Mucosa of descending colon (tissue), 3 donors: ENCODE measurements around the gene AGO1. TPM values are rescaled to one million over a fixed set of nuclear protein-coding genes. Genes with fewer than 3 reads are reported as not detected.
"Not testable (repeated sequence)": the region's sequence is repeated elsewhere in the genome, so short reads cannot be mapped to it uniquely, and the experiment has no call there.

Experiments used
- ATAC-seq: fragments of 200-7000 bp; cut with Tn5 transposase; one replicate; pipeline ENCODE4 v1.9.1; 2020; ENCODE audit warnings: mild to moderate bottlenecking, moderate library complexity
- DNase-seq, 3 donors: peaks; one replicate each; pipeline ENCODE4 v3.0.0-alpha.2; 2020
- H3K36me3 ChIP-seq: fragments of 200-600 bp; one replicate; pipeline ENCODE4 v1.8.0; 2021; ENCODE audit warnings: low read depth, mild to moderate bottlenecking
- H3K4me1 ChIP-seq: fragments of 200-600 bp; one replicate; pipeline ENCODE4 v1.8.0; 2021; ENCODE audit warnings: low read depth, mild to moderate bottlenecking
- H3K4me3 ChIP-seq: fragments of 200-600 bp; one replicate; pipeline ENCODE4 v1.8.0; 2021; ENCODE audit warnings: mild to moderate bottlenecking
- H3K9me3 ChIP-seq: fragments of 200-600 bp; one replicate; pipeline ENCODE4 v1.8.0; 2021; ENCODE audit warnings: mild to moderate bottlenecking
- intact Hi-C, 2 donors: fragments of 100-400 bp; cut with DNase I in 1 of 2; cut with micrococcal nuclease in 1 of 2; formaldehyde crosslinking; loops; one replicate each; pipeline versions ENCODE4 v1.11.0 to v1.11.1; 2022; cut with DNase I, micrococcal nuclease
- total RNA-seq, 3 donors: library from RNA; stranded (reverse); fragmentation: NEBNext Ultra II Directional in 2 of 3; extraction: Animal tissue kit (Norgen Biotek cat#: 25700) in 2 of 3; gene quantifications; one replicate each; pipeline versions ENCODE4 v1.2.1 to v1.2.4, GENCODE V29; 2021 to 2023
- TF ChIP-seq, protein P1 (sequence below): fragments of 200-600 bp; IDR thresholded peaks from one replicate; pipeline ENCODE4 v1.8.0; 2022; ENCODE audit warnings: antibody characterized with exemption, mild to moderate bottlenecking
- donor health status: DM: no; HTN: no; CAD: no; lungs with moderate emphysema.
- donor health status: DM: no; HTN: no; CAD: no.
- donor health status: DM: no; HTN: yes; CAD: no.

AGO1 gene
- total RNA-seq, 3 donors from 2014 or later = 28.6 to 32.0 (median 29.4) TPM

DNA sequence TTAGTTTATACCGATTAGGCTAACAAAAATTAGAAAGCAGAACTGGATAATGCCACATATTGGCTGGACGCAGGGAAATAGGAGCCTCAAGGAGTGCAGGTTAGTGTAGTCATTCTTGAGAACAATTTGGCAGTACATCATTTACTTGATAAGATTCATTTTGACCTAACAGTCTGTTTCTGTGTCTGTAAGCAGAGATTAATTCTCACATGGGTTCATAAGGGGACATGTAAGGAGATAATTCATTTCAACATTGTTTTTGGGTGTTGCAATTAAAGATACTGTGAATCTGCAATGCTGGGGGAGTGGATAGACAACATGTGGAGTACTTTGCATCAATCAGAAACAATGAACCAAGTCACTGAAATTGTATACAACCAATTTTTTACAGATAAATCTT is 79.9 kb downstream of the AGO1 start:
- no peaks in the 10 kb centered on the region for H3K9me3 ChIP-seq
- H3K36me3 ChIP-seq = no peaks in the 10 kb centered on the region
- peaks cover 5% of the 10 kb centered on the region for H3K4me1 ChIP-seq
- H3K4me3 ChIP-seq = no peak overlapping the region
- no peak for ATAC-seq
- DNase-seq = no peak
- TF ChIP-seq, protein P1, sequence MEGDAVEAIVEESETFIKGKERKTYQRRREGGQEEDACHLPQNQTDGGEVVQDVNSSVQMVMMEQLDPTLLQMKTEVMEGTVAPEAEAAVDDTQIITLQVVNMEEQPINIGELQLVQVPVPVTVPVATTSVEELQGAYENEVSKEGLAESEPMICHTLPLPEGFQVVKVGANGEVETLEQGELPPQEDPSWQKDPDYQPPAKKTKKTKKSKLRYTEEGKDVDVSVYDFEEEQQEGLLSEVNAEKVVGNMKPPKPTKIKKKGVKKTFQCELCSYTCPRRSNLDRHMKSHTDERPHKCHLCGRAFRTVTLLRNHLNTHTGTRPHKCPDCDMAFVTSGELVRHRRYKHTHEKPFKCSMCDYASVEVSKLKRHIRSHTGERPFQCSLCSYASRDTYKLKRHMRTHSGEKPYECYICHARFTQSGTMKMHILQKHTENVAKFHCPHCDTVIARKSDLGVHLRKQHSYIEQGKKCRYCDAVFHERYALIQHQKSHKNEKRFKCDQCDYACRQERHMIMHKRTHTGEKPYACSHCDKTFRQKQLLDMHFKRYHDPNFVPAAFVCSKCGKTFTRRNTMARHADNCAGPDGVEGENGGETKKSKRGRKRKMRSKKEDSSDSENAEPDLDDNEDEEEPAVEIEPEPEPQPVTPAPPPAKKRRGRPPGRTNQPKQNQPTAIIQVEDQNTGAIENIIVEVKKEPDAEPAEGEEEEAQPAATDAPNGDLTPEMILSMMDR = no peak
- intact Hi-C loops = no loop called here

DNA sequence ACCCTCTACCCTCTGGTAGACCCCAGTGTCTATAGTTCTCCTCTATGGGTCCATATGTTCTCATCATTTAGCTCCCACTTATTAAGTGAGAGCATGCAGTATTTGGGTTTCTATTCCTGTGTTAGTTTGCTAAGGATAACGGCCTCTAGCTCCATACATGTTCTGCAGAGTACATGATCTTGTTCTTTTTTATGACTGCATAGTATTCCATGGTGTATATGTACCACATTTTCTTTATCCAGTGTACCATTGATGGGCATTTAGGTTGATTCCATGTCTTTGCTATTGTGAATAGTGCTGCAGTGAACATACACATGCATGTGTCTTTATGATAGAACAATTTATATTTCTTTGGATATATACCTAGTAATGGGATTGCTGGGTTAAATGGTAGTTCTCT is 81.3 kb downstream of the AGO1 start:
- H3K9me3 ChIP-seq, H3K4me1 ChIP-seq, ATAC-seq, H3K36me3 ChIP-seq, DNase-seq, intact Hi-C loops, H3K4me3 ChIP-seq: not testable (repeated sequence)

DNA sequence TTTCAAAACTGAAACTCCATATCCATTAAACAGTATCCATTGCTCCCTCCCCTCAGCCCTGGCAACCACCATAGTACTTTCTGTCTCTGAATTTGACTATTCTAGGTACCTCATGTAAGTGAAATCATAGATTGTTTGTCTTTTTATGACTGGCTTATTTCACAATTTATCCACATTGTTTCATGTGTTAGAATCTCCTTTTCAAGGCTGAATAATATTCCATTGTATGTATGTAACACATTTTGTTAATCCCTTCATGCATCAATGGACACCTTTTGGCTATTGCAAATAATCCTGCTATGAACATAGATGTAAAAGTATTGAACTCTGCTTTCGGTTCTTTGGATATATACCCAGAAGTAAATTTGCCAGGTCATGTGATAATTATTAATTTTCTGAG is 85.4 kb downstream of the AGO1 start:
- no peak for DNase-seq
- no peaks in the 10 kb centered on the region for H3K4me1 ChIP-seq
- TF ChIP-seq, protein P1 = no peak
- intact Hi-C loops = no loop called here
- no peaks in the 10 kb centered on the region for H3K36me3 ChIP-seq
- H3K9me3 ChIP-seq = no peaks in the 10 kb centered on the region
- no peak for ATAC-seq
- no peak overlapping the region for H3K4me3 ChIP-seq

DNA sequence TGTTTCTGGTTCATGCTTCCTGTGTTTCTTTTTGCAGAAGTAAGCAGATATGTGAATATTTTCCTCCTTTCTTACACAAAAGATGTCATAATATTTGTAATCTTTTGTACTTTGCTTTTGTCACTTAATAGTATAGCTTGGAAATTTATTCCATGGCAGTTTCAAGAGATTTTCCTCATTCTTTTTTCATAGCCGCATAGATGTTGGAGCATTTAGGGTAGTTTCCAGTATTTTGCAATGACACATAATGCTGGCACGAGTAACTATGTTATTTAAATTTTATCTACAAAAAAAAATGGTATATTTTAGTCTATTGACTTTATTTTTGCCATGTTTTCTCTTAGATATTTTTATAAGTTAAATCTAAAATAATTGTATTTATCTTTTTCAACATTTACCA is 88.6 kb downstream of the AGO1 start:
- intact Hi-C loops = no loop called here
- TF ChIP-seq, protein P1 = no peak
- ATAC-seq (no peak), DNase-seq (no peak)
- Histone ChIP-seq H3K4me1 (no peaks in the 10 kb centered on the region), H3K9me3 (no peaks in the 10 kb centered on the region), H3K36me3 (no peaks in the 10 kb centered on the region), H3K4me3 (no peak overlapping the region)

DNA sequence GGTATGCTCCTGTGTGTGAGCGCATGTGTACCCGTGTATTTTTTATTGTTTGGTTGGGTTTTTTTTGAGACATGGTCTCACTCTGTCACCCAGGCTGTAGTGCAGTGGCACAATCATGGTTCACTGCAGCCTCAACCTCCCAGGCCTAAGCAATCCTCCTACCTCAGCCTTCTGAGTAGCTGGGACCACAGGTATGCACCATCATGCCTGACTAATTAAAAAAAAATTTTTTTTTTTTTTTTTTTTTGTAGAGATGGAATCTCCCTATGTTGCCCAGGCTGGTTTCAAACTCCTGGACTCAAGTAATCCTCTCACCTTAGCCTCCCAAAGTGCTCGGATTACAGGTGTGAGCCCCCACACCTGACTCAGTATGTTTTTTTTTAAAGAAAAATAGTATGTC is 89.6 kb downstream of the AGO1 start:
- intact Hi-C loops, H3K36me3 ChIP-seq, H3K4me1 ChIP-seq, DNase-seq, H3K4me3 ChIP-seq, H3K9me3 ChIP-seq, ATAC-seq: not testable (repeated sequence)

DNA sequence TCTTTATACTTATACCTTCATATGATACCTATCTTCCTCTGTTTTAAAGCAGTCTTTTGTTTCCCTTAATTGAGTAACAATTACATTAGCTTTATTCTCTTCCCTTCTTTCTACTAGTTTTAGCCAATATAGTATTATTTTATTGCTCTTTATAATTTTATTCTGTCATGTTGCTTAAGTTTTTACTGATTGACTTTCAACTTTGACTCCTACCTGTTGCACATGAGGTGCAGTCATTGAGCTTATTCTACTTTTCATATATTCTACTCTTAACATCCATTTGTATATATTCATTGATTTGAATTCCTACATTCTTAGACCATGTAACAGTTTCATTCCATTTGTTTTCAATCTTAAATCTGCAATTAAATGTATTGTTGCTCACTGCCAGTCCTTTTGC is 97.1 kb downstream of the AGO1 start:
- Histone ChIP-seq H3K9me3 (no peaks in the 10 kb centered on the region), H3K4me1 (no peaks in the 10 kb centered on the region), H3K36me3 (no peaks in the 10 kb centered on the region), H3K4me3 (no peak overlapping the region)
- intact Hi-C loops = no loop called here
- TF ChIP-seq, protein P1 = no peak
- no peak for DNase-seq
- no peak for ATAC-seq

Other genes with a start within 250 kb of the AGO1 start
- 10 to 100 TPM; 34.8 to 62.9 (median 39.7) TPM for gene PSMB2, start 241.7 kb upstream of the AGO1 start, total RNA-seq
- 10 to 100 TPM in 1 of 3 donors, 1 to 10 TPM in 1, under 1 TPM in 1; 0.87 to 23.1 (median 3.9) TPM for gene C1orf216, start 164.3 kb upstream of the AGO1 start, total RNA-seq
- 1 to 10 TPM; 1.4 to 8.6 (median 2.3) TPM for gene CLSPN, start 113.2 kb upstream of the AGO1 start, total RNA-seq
- 10 to 100 TPM in 2 of 3 donors, 1 to 10 TPM in 1; 9.9 to 20.0 (median 18.2) TPM for gene AGO4, start 75.2 kb upstream of the AGO1 start, total RNA-seq
- 10 to 100 TPM; 16.6 to 34.5 (median 16.9) TPM for gene AGO3, start 47.9 kb downstream of the AGO1 start, total RNA-seq
- under 1 TPM in 2 of 3 donors, not detected in 1; 0.19 to 0.32 TPM for gene TEKT2, start 200.9 kb downstream of the AGO1 start, total RNA-seq
- 10 to 100 TPM; 17.8 to 24.5 (median 18.0) TPM for gene ADPRS, start 205.7 kb downstream of the AGO1 start, total RNA-seq
- gene COL8A2, start 242.0 kb downstream of the AGO1 start, total RNA-seq = 1 to 10 TPM in 2 of 3 donors, under 1 TPM in 1; 0.58 to 4.5 (median 1.5) TPM